Upper lobe of left lung (tissue), 6 donors: ENCODE measurements around the gene UTRN. TPM values are rescaled to one million over a fixed set of nuclear protein-coding genes. Genes with fewer than 3 reads are reported as not detected.

Experiments
- ATAC-seq, 2 donors: fragments of 200-7000 bp; cut with Tn5 transposase; one replicate each; pipeline ENCODE4 v1.9.1; 2022; ENCODE audit warnings: mild to moderate bottlenecking in 2 of 2, moderate library complexity in 2 of 2; ENCODE audit not compliant: low FRiP score in 2 of 2
- DNase-seq, 2 donors: peaks; one replicate each; pipeline ENCODE4 v3.0.0-alpha.2; 2019 to 2020
- H3K27ac ChIP-seq, 4 donors: fragments of 200-600 bp; sonication (generic); one replicate each; pipeline ENCODE4 v1.5.1; 2016 to 2019
- H3K27me3 ChIP-seq, 4 donors: fragments of 200-600 bp; sonication (generic); one replicate each; pipeline ENCODE4 v1.5.1; 2017 to 2019
- H3K36me3 ChIP-seq, 4 donors: fragments of 200-600 bp; sonication (generic); one replicate each; pipeline ENCODE4 v1.5.1; 2016 to 2019
- H3K4me1 ChIP-seq, 4 donors: fragments of 200-600 bp; sonication (generic); one replicate each; pipeline ENCODE4 v1.5.1; 2018 to 2019
- H3K4me3 ChIP-seq, 4 donors: fragments of 200-600 bp; sonication (generic); one replicate each; pipeline ENCODE4 v1.5.1; 2017 to 2019; ENCODE audit warnings: mild to moderate bottlenecking in 2 of 4, moderate library complexity in 1 of 4
- H3K9me3 ChIP-seq, 4 donors: fragments of 200-600 bp; sonication (generic); one replicate each; pipeline ENCODE4 v1.5.1; 2018 to 2019
- EP300 ChIP-seq, 4 donors: sonication (generic); formaldehyde crosslinking; IDR thresholded peaks; one replicate each; pipeline ENCODE4 v1.5.1; 2017; ENCODE audit warnings: antibody characterized with exemption in 4 of 4, control low read depth in 2 of 4
- POLR2A ChIP-seq, 4 donors: fragments of 450-650 bp; IDR thresholded peaks; one replicate each; pipeline ENCODE4 v1.5.1; 2016 to 2017; ENCODE audit warnings: antibody characterized with exemption in 4 of 4, mild to moderate bottlenecking in 2 of 4
- POLR2AphosphoS5 ChIP-seq, 2 donors: sonication (generic); formaldehyde crosslinking; IDR thresholded peaks; one replicate each; pipeline ENCODE4 v1.5.1; 2017; ENCODE audit warnings: antibody characterized with exemption in 2 of 2
- WGBS, 2 donors: methylation state at CpG; one replicate each; pipeline ENCODE4 v1.1.5; 2017 to 2018; 5-methylcytosine and 5-hydroxymethylcytosine counted together
- total RNA-seq, 6 donors: library from RNA; depleted of rRNA in 4 of 6; stranded (reverse); fragments of >200 nt in 4 of 6; gene quantifications; one replicate each; pipeline versions ENCODE4 v1.1.0 to v1.2.1, GENCODE V29; 2016 to 2021
- TF ChIP-seq, protein P1 (sequence below), 6 experiments: fragments of 450-650 bp in 4 of 6; fragments of 200-600 bp in 2 of 6; sonication (generic) in 2 of 6; IDR thresholded peaks; one replicate each; pipeline ENCODE4 v1.5.1; 2016 to 2019; ENCODE audit warnings: antibody characterized with exemption in 6 of 6
- donor health status: DM: no; HTN: no; CAD: no; lungs with moderate emphysema.
- donor health status: DM: no; HTN: yes; CAD: no; lungs with severe emphysema.

The UTRN gene
- total RNA-seq, 6 donors from 2014 or later = 209 to 637 (median 340) TPM

DNA sequence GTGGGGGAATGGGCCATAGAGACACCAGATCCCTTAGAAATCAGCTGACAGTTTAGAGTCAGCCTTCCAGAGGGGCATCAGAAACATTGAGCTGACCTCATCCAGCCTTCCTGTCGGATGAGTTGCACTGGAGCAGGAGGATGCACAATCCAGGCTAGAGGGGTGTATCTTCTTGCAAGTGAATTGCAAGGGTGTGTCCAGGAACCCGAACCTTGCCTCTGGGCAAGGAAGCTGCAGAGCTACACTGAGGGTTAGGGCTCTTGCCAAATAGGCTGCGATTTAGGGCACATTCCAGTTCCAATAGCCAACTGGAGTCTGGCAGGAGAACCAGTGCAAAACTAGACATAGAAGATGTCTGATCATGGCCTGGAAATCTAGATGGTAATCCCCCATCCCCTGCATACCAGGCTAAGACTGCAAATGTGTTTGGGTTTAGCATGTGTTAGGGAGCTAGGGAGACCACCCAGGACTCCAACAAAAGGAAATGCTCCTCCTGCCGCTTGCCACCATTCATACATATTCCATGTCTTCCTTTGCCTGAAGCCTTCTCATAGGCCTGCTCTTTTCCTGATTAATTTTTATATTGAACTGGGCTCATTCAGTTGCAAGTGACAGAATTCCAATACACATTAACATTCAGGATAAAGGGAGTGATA, 6.3 kb upstream of the UTRN start:
- Histone ChIP-seq H3K4me1 (peaks cover 2 to 7% (median 4%) of the 10 kb centered on the region in 4 donors), H3K9me3 (no peaks in the 10 kb centered on the region), H3K36me3 (no peaks in the 10 kb centered on the region), H3K27me3 (no peaks in the 10 kb centered on the region), H3K27ac (no peak overlapping the region), H3K4me3 (no peak overlapping the region)
- no peak for ATAC-seq
- TF ChIP-seq POLR2A (IDR thresholded peaks at IDR 0.05) (no peak), EP300 (IDR thresholded peaks at IDR 0.05) (no peak), POLR2AphosphoS5 (IDR thresholded peaks at IDR 0.05) (no peak)
- TF ChIP-seq, protein P1, sequence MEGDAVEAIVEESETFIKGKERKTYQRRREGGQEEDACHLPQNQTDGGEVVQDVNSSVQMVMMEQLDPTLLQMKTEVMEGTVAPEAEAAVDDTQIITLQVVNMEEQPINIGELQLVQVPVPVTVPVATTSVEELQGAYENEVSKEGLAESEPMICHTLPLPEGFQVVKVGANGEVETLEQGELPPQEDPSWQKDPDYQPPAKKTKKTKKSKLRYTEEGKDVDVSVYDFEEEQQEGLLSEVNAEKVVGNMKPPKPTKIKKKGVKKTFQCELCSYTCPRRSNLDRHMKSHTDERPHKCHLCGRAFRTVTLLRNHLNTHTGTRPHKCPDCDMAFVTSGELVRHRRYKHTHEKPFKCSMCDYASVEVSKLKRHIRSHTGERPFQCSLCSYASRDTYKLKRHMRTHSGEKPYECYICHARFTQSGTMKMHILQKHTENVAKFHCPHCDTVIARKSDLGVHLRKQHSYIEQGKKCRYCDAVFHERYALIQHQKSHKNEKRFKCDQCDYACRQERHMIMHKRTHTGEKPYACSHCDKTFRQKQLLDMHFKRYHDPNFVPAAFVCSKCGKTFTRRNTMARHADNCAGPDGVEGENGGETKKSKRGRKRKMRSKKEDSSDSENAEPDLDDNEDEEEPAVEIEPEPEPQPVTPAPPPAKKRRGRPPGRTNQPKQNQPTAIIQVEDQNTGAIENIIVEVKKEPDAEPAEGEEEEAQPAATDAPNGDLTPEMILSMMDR (IDR thresholded peaks at IDR 0.05) = no peak
- no peak for DNase-seq
- 70 to 92% methylated on average over 4 of the region's 4 CpGs for WGBS, 2 donors

DNA sequence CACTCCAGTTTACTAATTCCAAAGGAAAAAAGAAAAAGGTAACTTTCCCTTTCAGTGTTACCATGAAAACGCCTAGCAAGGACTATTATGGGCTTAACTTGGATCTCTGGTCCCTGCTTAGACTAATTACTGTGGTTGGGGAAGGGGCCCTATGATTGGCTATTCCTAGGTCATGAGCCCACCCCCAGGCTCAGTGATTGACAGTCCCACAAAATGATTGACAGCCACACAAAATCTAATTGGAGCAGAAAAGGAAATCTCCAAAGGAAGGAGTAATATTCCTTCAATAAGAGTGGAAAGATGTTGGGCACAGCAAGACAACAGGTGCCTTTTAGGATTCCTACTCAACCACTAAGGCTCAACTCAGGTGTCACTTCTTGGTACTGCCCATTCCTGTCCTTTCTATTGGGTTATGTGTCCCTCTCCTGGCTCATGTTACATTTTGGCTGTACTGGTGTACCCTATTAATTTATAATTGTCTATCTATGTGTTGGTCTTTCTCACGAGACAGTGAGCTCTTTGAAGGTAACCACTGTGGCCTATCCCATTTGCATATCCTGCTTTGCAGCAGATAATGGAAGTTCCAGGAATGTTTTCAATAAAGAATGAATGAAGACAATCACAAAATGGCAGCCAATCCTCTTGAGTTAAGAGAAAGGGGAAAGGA, 5.5 kb upstream of the UTRN start:
- H3K4me1 ChIP-seq = peaks cover 3 to 11% (median 7%) of the 10 kb centered on the region in 4 donors
- H3K36me3 ChIP-seq = no peaks in the 10 kb centered on the region
- ATAC-seq (no peak), DNase-seq (no peak)
- no peaks in the 10 kb centered on the region for H3K9me3 ChIP-seq
- WGBS, 2 donors = 89 to 91% methylated on average over 2 of the region's 2 CpGs
- H3K27me3 ChIP-seq = no peaks in the 10 kb centered on the region
- H3K27ac ChIP-seq = no peak overlapping the region
- no peak overlapping the region for H3K4me3 ChIP-seq
- TF ChIP-seq POLR2A (IDR thresholded peaks at IDR 0.05) = no peak

DNA sequence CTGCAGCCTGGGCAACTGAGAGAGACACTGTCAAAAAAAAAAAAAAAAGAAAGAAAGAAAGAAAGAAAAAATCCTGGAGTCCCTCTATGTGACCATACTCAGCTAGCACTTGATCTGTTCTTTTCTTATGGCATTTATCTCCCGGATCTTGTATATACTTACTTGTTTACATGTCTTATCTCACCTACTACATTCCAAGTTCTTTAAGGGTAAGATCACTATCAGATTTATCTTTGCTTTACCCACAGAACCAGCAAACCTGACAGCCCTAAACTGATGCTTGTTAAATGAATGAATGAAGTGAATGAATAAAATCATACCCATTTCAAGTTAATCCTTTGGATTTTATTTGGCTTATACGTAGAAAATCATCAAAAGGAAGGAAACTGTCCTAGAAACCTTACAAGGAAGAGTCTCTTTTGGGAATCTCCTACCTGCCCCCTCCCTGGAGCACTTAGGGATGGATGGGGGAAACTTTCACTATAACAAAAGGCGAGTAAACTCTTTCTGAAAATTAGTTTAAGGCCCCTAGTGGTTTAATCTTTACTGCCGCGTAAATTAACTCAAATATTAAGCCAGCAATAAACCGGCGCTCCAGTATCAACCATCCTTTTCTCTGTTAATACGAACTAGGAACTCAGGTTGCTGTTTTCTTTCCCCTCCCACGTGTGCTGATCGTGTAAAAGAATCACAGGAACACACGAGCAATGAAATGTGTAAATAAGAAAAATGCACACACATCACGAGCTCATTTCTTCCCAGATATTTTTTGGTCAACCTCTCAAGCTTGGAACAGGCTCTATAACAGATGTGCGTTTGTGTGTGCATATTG, 1.3 kb upstream of the UTRN start:
- Histone ChIP-seq H3K27me3 (no peaks in the 10 kb centered on the region), H3K27ac (peak overlapping the region; percentile 95 to 96 (median 96)), H3K4me3 (peak overlapping the region; percentile 76 to 95 (median 82)), H3K4me1 (peaks cover 3 to 29% (median 16%) of the 10 kb centered on the region in 4 donors), H3K9me3 (no peaks in the 10 kb centered on the region), H3K36me3 (no peaks in the 10 kb centered on the region)
- DNase-seq = no peak
- ATAC-seq = no peak
- TF ChIP-seq EP300 (IDR thresholded peaks at IDR 0.05) = no peak
- TF ChIP-seq, protein P1 (IDR thresholded peaks at IDR 0.05) = peak in 2 of 6 experiments; percentile 11 to 33
- 7 to 10% methylated on average over 13 of the region's 13 CpGs for WGBS, 2 donors

DNA sequence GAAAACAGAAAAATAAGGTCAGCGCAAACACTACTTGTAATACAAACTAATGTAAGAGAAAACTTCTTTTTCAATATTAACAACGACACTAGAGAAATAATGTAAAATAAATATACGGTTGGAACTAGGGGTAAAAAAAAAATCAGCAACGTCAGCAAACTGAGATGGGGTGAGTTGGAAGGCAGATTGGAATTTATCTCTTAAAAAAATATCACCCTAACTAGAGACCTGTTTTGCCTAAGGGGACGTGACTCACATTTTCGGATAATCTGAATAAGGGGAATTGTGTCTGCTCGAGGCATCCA, 705 bp upstream of the UTRN start:
- Histone ChIP-seq H3K4me3 (peak overlapping the region; percentile 76 to 95 (median 82)), H3K27me3 (no peaks in the 10 kb centered on the region), H3K9me3 (no peaks in the 10 kb centered on the region), H3K36me3 (no peaks in the 10 kb centered on the region), H3K4me1 (peaks cover 3 to 29% (median 16%) of the 10 kb centered on the region in 4 donors), H3K27ac (peak overlapping the region; percentile 95 to 96 (median 96))
- DNase-seq (no peak), ATAC-seq (no peak)
- 0 to 2% methylated on average over 7 of the region's 7 CpGs for WGBS, 2 donors
- no peak for TF ChIP-seq POLR2A (IDR thresholded peaks at IDR 0.05)
- TF ChIP-seq, protein P1 (IDR thresholded peaks at IDR 0.05) = no peak
- no peak for TF ChIP-seq POLR2AphosphoS5 (IDR thresholded peaks at IDR 0.05)
- no peak for TF ChIP-seq EP300 (IDR thresholded peaks at IDR 0.05)

DNA sequence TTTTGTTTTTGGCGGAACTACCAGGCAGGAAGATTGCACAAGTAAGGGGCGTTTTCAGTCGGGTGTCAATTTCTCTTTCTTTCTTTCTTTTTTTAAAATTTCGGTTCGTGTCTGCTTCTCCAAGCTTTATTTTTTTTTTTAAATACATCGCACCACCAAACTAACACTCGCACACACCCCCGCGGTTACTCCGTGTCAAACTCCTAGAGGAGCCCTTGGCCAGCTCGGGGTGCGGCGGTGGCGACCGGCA, 338 bp downstream of the UTRN start:
- H3K27ac ChIP-seq = peak overlapping the region; percentile 95 to 96 (median 96)
- peak overlapping the region; percentile 76 to 95 (median 82) for H3K4me3 ChIP-seq
- no peaks in the 10 kb centered on the region for H3K27me3 ChIP-seq
- 0 to 1% methylated on average over 15 of the region's 15 CpGs for whole genome bisulfite sequencing, 2 donors
- no peaks in the 10 kb centered on the region for H3K9me3 ChIP-seq
- no peak for TF ChIP-seq POLR2AphosphoS5 (IDR thresholded peaks at IDR 0.05)
- TF ChIP-seq, protein P1 (IDR thresholded peaks at IDR 0.05) = no peak
- TF ChIP-seq POLR2A (IDR thresholded peaks at IDR 0.05) = no peak
- no peak for TF ChIP-seq EP300 (IDR thresholded peaks at IDR 0.05)
- H3K36me3 ChIP-seq = no peaks in the 10 kb centered on the region
- peaks cover 3 to 29% (median 16%) of the 10 kb centered on the region in 4 donors for H3K4me1 ChIP-seq
- DNase-seq (no peak), ATAC-seq (peak; percentile 38 to 59)
